Measurements from ENCODE around the gene GPD1L.

DNA sequence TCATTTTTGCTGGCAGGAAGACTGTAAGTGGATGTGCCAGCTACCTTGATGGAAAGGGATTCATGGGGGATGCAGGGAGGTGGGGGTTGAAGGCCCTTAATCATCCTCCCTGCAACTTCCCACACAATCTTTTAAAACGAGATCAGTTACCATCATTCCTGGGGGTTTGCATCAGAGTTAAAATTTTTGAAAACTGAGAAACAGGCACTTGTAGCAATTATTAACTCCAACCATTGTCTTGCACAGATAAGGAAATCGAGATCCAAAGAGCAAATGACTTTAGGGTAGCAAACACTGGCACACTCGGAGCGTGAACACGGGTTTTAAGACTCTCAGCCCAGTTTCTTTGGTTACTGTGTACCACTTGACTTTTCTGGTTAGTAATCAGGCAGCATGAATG, 41.9 kb downstream of the GPD1L start:
- TF ChIP-seq MXI1 (IDR thresholded peaks at IDR 0.05; ENCODE audit: borderline replicate concordance, low read depth, low read length) (no peak), RFX5 (IDR thresholded peaks at IDR 0.05; ENCODE audit: low read depth, low read length) (no peak), RAD21 (IDR thresholded peaks at IDR 0.05; ENCODE audit: low read length) (no peak)
- TF ChIP-seq, protein P1, sequence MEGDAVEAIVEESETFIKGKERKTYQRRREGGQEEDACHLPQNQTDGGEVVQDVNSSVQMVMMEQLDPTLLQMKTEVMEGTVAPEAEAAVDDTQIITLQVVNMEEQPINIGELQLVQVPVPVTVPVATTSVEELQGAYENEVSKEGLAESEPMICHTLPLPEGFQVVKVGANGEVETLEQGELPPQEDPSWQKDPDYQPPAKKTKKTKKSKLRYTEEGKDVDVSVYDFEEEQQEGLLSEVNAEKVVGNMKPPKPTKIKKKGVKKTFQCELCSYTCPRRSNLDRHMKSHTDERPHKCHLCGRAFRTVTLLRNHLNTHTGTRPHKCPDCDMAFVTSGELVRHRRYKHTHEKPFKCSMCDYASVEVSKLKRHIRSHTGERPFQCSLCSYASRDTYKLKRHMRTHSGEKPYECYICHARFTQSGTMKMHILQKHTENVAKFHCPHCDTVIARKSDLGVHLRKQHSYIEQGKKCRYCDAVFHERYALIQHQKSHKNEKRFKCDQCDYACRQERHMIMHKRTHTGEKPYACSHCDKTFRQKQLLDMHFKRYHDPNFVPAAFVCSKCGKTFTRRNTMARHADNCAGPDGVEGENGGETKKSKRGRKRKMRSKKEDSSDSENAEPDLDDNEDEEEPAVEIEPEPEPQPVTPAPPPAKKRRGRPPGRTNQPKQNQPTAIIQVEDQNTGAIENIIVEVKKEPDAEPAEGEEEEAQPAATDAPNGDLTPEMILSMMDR (conservative IDR thresholded peaks at IDR 0.05; ENCODE audit: low read depth, low read length): no peak
- TF ChIP-seq, protein P2, sequence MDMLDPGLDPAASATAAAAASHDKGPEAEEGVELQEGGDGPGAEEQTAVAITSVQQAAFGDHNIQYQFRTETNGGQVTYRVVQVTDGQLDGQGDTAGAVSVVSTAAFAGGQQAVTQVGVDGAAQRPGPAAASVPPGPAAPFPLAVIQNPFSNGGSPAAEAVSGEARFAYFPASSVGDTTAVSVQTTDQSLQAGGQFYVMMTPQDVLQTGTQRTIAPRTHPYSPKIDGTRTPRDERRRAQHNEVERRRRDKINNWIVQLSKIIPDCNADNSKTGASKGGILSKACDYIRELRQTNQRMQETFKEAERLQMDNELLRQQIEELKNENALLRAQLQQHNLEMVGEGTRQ (IDR thresholded peaks at IDR 0.05; ENCODE audit: low read depth, low read length): no peak
